Measurements from ENCODE around the gene ANKRD30B. TPM values are rescaled to one million over a fixed set of nuclear protein-coding genes. Genes with fewer than 3 reads are reported as not detected.
"Not testable (repeated sequence)": the region's sequence is repeated elsewhere in the genome, so short reads cannot be mapped to it uniquely, and the experiment has no call there.

Gene ANKRD30B
- total RNA-seq, 2 donors from 2014 or later = 0.60 TPM; not detected in 1

- no peaks in the 10 kb centered on the region for H3K36me3 Mint-ChIP-seq (ENCODE audit: low read depth)
- Histone ChIP-seq H3K36me3 (ENCODE audit: control insufficient read depth, insufficient read depth, low read length) (no peaks in the 10 kb centered on the region), H3K27ac (ENCODE audit: low read depth, low read length) (no peak overlapping the region), H3K4me1 (ENCODE audit: control insufficient read depth, insufficient read depth, low read length) (no peaks in the 10 kb centered on the region), H3K27me3 (ENCODE audit: control insufficient read depth, insufficient read depth, low read length, poor library complexity, severe bottlenecking) (no peaks in the 10 kb centered on the region), H3K9ac (ENCODE audit: extremely low read depth, low read length, poor library complexity, severe bottlenecking) (no peak overlapping the region), H3K9me3 (ENCODE audit: control insufficient read depth, low read length) (peaks cover 9% of the 10 kb centered on the region), H3K4me3 (ENCODE audit: low read length) (no peak overlapping the region)
- H3K9me3 Mint-ChIP-seq = peaks cover 60% of the 10 kb centered on the region
- H3K4me3 Mint-ChIP-seq = no peak overlapping the region
- TF ChIP-seq CTCF (conservative IDR thresholded peaks at IDR 0.05) = no peak
- 89 to 92% methylated on average over 12 to 16 of the region's 18 CpGs for WGBS, 2 experiments (ENCODE audit: insufficient coverage in 1 of 2, insufficient read length in 1 of 2)
- no peaks in the 10 kb centered on the region for H3K27me3 Mint-ChIP-seq (ENCODE audit: insufficient read depth)
- DNase-seq = no peak
- no peak overlapping the region for H3K27ac Mint-ChIP-seq
- H3K4me1 Mint-ChIP-seq = no peaks in the 10 kb centered on the region
These were observed 1.1 kb upstream of the ANKRD30B start for GRCh38 chr18:14746897-14747296.

- no peak overlapping the region for H3K4me3 Mint-ChIP-seq
- peaks cover 57% of the 10 kb centered on the region for H3K9me3 Mint-ChIP-seq
- no peaks in the 10 kb centered on the region for H3K4me1 Mint-ChIP-seq
These were observed 524 bp downstream of the ANKRD30B start for GRCh38 chr18:14748496-14748895.

GRCh38 chr18:14763566-14763965 is 15.6 kb downstream of the ANKRD30B start:
- not testable (repeated sequence) for H3K27ac ChIP-seq (ENCODE audit: low read depth, low read length); H3K4me3 Mint-ChIP-seq; H3K4me1 Mint-ChIP-seq; H3K27me3 ChIP-seq (ENCODE audit: control insufficient read depth, insufficient read depth, low read length, poor library complexity, severe bottlenecking); H3K4me1 ChIP-seq (ENCODE audit: control insufficient read depth, insufficient read depth, low read length); H3K27ac Mint-ChIP-seq; H3K36me3 Mint-ChIP-seq (ENCODE audit: low read depth); H3K4me3 ChIP-seq (ENCODE audit: low read length); DNase-seq; H3K9ac ChIP-seq (ENCODE audit: extremely low read depth, low read length, poor library complexity, severe bottlenecking); H3K36me3 ChIP-seq (ENCODE audit: control insufficient read depth, insufficient read depth, low read length); H3K27me3 Mint-ChIP-seq (ENCODE audit: insufficient read depth)
- H3K9me3 Mint-ChIP-seq = peaks cover 66% of the 10 kb centered on the region
- H3K9me3 ChIP-seq (ENCODE audit: control insufficient read depth, low read length) = peaks cover 44% of the 10 kb centered on the region
- 72 to 79% methylated on average over 5 of the region's 5 CpGs for WGBS, 2 experiments (ENCODE audit: insufficient coverage in 1 of 2, insufficient read length in 1 of 2)

More at GRCh38 chr18:14748496-14748895, 524 bp downstream of the ANKRD30B start:
- Histone ChIP-seq H3K27ac (ENCODE audit: low read depth, low read length) (no peak overlapping the region), H3K4me1 (ENCODE audit: control insufficient read depth, insufficient read depth, low read length) (no peaks in the 10 kb centered on the region), H3K27me3 (ENCODE audit: control insufficient read depth, insufficient read depth, low read length, poor library complexity, severe bottlenecking) (no peaks in the 10 kb centered on the region), H3K9me3 (ENCODE audit: control insufficient read depth, low read length) (peaks cover 9% of the 10 kb centered on the region), H3K36me3 (ENCODE audit: control insufficient read depth, insufficient read depth, low read length) (no peaks in the 10 kb centered on the region), H3K9ac (ENCODE audit: extremely low read depth, low read length, poor library complexity, severe bottlenecking) (no peak overlapping the region), H3K4me3 (ENCODE audit: low read length) (no peak overlapping the region)
- no peak for TF ChIP-seq CTCF (conservative IDR thresholded peaks at IDR 0.05)
- DNase-seq = no peak
- H3K36me3 Mint-ChIP-seq (ENCODE audit: low read depth) = no peaks in the 10 kb centered on the region
- 84 to 92% methylated on average over 2 to 7 of the region's 15 CpGs for WGBS, 2 experiments (ENCODE audit: insufficient coverage in 1 of 2, insufficient read length in 1 of 2)
- H3K27ac Mint-ChIP-seq = no peak overlapping the region
- no peaks in the 10 kb centered on the region for H3K27me3 Mint-ChIP-seq (ENCODE audit: insufficient read depth)

- no peaks in the 10 kb centered on the region for H3K4me1 Mint-ChIP-seq
- H3K4me3 Mint-ChIP-seq = no peak overlapping the region
These were observed 19.5 kb downstream of the ANKRD30B start for GRCh38 chr18:14767474-14767873.

More at GRCh38 chr18:14767474-14767873, 19.5 kb downstream of the ANKRD30B start:
- Mint-ChIP-seq H3K27ac (no peak overlapping the region), H3K9me3 (peaks cover 77% of the 10 kb centered on the region), H3K27me3 (ENCODE audit: insufficient read depth) (no peaks in the 10 kb centered on the region), H3K36me3 (ENCODE audit: low read depth) (no peaks in the 10 kb centered on the region)
- TF ChIP-seq CTCF (conservative IDR thresholded peaks at IDR 0.05) = no peak
- H3K4me3 ChIP-seq (ENCODE audit: low read length) = no peak overlapping the region
- no peak for DNase-seq
- H3K9ac ChIP-seq (ENCODE audit: extremely low read depth, low read length, poor library complexity, severe bottlenecking) = no peak overlapping the region
- H3K9me3 ChIP-seq (ENCODE audit: control insufficient read depth, low read length) = peaks cover 47% of the 10 kb centered on the region
- H3K27ac ChIP-seq (ENCODE audit: low read depth, low read length) = no peak overlapping the region
- H3K27me3 ChIP-seq (ENCODE audit: control insufficient read depth, insufficient read depth, low read length, poor library complexity, severe bottlenecking) = no peaks in the 10 kb centered on the region
- H3K36me3 ChIP-seq (ENCODE audit: control insufficient read depth, insufficient read depth, low read length) = no peaks in the 10 kb centered on the region
- H3K4me1 ChIP-seq (ENCODE audit: control insufficient read depth, insufficient read depth, low read length) = no peaks in the 10 kb centered on the region

Measured in endodermal cell (in vitro differentiated cells).